ENCODE data around the gene ZNF740.

ZNF740 gene

GRCh38 chr12:53204351-53204750 is 23.8 kb downstream of the ZNF740 start:
- no peaks in the 10 kb centered on the region for H3K9me3 ChIP-seq (ENCODE audit: control insufficient read depth, insufficient read depth, low read length)
- peaks cover 11% of the 10 kb centered on the region; the same call in 1 of the 2 replicates for H3K27me3 ChIP-seq (ENCODE audit: control insufficient read depth, insufficient read depth, low read length)
- H3K4me3 ChIP-seq (ENCODE audit: low read depth, low read length): no peak overlapping the region
- no peaks in the 10 kb centered on the region for H3K4me1 ChIP-seq (ENCODE audit: control insufficient read depth, insufficient read depth, low read length)
- no peak overlapping the region for H3K27ac ChIP-seq (ENCODE audit: low read depth, low read length)
- no peak overlapping the region for H3K9ac ChIP-seq (ENCODE audit: low read depth, low read length)
- no peaks in the 10 kb centered on the region for H3K36me3 ChIP-seq (ENCODE audit: control insufficient read depth, insufficient read depth, low read length)

DNA sequence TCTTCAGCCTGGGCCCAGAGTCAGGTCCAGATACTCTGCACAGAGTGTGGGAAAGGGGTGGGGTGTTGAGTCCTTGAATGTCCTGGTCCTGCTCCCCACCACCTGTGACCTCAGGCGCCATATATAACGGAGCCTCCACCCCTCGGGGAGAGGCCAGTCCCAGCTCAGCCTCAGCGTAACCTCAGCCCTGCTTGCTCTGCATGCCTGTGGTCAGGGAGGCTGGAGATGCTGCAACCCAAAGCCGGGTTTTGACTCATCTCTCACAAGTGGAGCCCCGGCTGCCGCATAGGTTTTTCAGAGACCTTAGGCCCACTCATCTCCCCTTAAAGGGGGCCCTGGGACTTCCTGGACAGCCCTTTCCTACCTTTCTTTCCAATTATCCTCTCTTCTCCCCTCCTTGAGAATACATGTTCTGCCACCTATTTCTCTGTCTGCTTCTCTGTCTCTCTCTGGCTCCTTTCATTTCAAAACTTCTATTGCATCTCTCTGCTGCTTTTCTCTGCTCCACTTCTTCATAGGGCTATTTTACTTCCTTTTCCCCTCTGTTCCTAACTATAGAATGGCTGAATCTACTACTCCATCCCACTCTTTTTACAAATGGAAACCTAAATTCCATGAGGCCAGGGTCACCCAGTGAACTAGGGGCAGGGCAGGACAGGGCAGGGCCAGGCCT is 25.4 kb downstream of the ZNF740 start:
- no peak overlapping the region for H3K4me3 ChIP-seq (ENCODE audit: low read depth, low read length)
- no peaks in the 10 kb centered on the region for H3K4me1 ChIP-seq (ENCODE audit: control insufficient read depth, insufficient read depth, low read length)
- no peak overlapping the region for H3K9ac ChIP-seq (ENCODE audit: low read depth, low read length)
- H3K9me3 ChIP-seq (ENCODE audit: control insufficient read depth, insufficient read depth, low read length): no peaks in the 10 kb centered on the region
- no peak overlapping the region for H3K27ac ChIP-seq (ENCODE audit: low read depth, low read length)
- peaks cover 8% of the 10 kb centered on the region for H3K36me3 ChIP-seq (ENCODE audit: control insufficient read depth, insufficient read depth, low read length)
- H3K27me3 ChIP-seq (ENCODE audit: control insufficient read depth, insufficient read depth, low read length): 0 out of 2 replicates have a peak, but pooled peaks cover under 1% of the 10 kb centered on the region

- peaks cover 19% of the 10 kb centered on the region for H3K36me3 ChIP-seq (ENCODE audit: control insufficient read depth, insufficient read depth, low read length)
- no peak within 1 kb of the TSS for H3K4me3 ChIP-seq (ENCODE audit: low read depth, low read length)
- H3K9me3 ChIP-seq (ENCODE audit: control insufficient read depth, insufficient read depth, low read length): no peaks in the 10 kb centered on the region
- H3K9ac ChIP-seq (ENCODE audit: low read depth, low read length): no peak within 1 kb of the TSS
- no peak within 1 kb of the TSS for H3K27ac ChIP-seq (ENCODE audit: low read depth, low read length)
- H3K4me1 ChIP-seq (ENCODE audit: control insufficient read depth, insufficient read depth, low read length): no peaks in the 10 kb centered on the region
- no peaks in the 10 kb centered on the region for H3K27me3 ChIP-seq (ENCODE audit: control insufficient read depth, insufficient read depth, low read length)
Observed at GRCh38 chr12:53207042-53207441, 26.5 kb downstream of the ZNF740 start, which contains the start of gene ITGB7. Gene ITGB7, minus strand, starts transcription at chr12:53207251. Its CDS starts 6,808 bp downstream, at chr12:53200443.

DNA sequence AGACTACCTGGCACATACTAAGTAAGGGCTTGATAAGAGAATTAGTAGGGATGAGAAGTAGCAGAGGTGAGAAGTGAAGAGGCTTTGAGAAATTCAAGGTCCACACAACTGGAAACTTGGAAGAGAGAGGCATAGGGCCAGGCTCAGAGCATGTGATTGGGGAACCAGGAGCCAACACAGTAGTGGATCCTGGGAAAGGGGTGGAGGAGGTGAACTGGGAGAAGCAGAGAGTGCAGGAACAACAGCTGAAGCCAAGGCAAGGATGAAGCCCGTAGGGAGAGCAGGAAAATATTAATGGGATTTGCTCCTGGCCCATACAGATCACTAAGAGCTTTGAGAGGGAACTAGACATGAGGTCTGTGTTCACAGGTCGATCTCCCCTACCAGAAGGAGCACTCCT is 27.9 kb downstream of the ZNF740 start:
- Histone ChIP-seq H3K4me3 (ENCODE audit: low read depth, low read length) (no peak overlapping the region), H3K9me3 (ENCODE audit: control insufficient read depth, insufficient read depth, low read length) (no peaks in the 10 kb centered on the region), H3K27ac (ENCODE audit: low read depth, low read length) (no peak overlapping the region), H3K27me3 (ENCODE audit: control insufficient read depth, insufficient read depth, low read length) (no peaks in the 10 kb centered on the region), H3K4me1 (ENCODE audit: control insufficient read depth, insufficient read depth, low read length) (no peaks in the 10 kb centered on the region; the same call in 1 of the 2 replicates), H3K9ac (ENCODE audit: low read depth, low read length) (no peak overlapping the region), H3K36me3 (ENCODE audit: control insufficient read depth, insufficient read depth, low read length) (peaks cover 31% of the 10 kb centered on the region)

GRCh38 chr12:53208877-53209463 is 28.4 kb downstream of the ZNF740 start:
- no peaks in the 10 kb centered on the region for H3K9me3 ChIP-seq (ENCODE audit: control insufficient read depth, insufficient read depth, low read length)
- H3K4me3 ChIP-seq (ENCODE audit: low read depth, low read length): no peak overlapping the region
- no peak overlapping the region for H3K27ac ChIP-seq (ENCODE audit: low read depth, low read length)
- peaks cover 35% of the 10 kb centered on the region for H3K36me3 ChIP-seq (ENCODE audit: control insufficient read depth, insufficient read depth, low read length)
- H3K9ac ChIP-seq (ENCODE audit: low read depth, low read length): no peak overlapping the region
- peaks cover 4% of the 10 kb centered on the region for H3K4me1 ChIP-seq (ENCODE audit: control insufficient read depth, insufficient read depth, low read length)
- no peaks in the 10 kb centered on the region for H3K27me3 ChIP-seq (ENCODE audit: control insufficient read depth, insufficient read depth, low read length)

DNA sequence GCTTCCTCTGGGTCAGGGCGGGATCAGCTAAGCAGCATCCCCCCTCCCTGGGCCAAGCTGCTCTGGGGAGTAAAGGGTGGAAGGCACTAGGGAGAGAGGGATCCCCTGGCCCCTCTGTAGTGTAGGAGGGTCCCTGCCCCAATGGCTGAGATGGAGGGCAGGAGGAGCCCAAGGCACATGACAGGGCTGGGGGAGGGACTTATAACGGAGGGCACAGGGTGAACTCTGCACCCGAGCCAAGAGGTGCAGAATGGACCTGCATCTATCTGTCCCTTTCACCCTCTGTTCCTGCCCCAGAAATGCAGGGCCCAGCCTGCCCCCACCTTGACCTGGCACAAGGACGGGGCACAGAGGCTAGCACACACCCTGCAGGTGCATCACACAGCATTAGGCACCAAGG is 30.3 kb downstream of the ZNF740 start:
- Histone ChIP-seq H3K4me3 (ENCODE audit: low read depth, low read length) (no peak overlapping the region), H3K27me3 (ENCODE audit: control insufficient read depth, insufficient read depth, low read length) (no peaks in the 10 kb centered on the region), H3K27ac (ENCODE audit: low read depth, low read length) (no peak overlapping the region), H3K36me3 (ENCODE audit: control insufficient read depth, insufficient read depth, low read length) (peaks cover 48% of the 10 kb centered on the region), H3K4me1 (ENCODE audit: control insufficient read depth, insufficient read depth, low read length) (peaks cover 21% of the 10 kb centered on the region), H3K9ac (ENCODE audit: low read depth, low read length) (no peak overlapping the region), H3K9me3 (ENCODE audit: control insufficient read depth, insufficient read depth, low read length) (no peaks in the 10 kb centered on the region)

- H3K27ac ChIP-seq (ENCODE audit: low read depth, low read length): no peak overlapping the region
Observed at GRCh38 chr12:53211476-53212381, 31.2 kb downstream of the ZNF740 start.

DNA sequence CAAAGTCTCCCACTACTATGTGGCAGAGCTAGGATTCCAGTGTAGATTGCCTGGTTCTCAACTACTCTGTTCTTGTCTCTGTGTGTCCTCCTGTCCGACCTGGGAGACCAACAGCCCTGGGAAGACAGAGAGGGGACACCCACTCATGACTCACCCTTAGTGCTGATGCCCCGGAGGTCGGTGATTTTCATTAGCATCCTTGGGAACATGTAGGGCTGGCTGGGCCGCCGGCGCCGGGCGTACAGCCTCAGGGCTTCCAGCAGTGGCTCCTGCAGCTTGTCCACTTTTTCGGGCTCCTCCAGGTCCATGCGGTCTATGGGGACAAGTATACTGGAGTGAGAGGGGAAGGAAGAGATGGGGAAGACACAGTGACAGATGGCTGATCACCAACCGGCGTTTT is 32.4 kb downstream of the ZNF740 start:
- H3K27me3 ChIP-seq (ENCODE audit: control insufficient read depth, insufficient read depth, low read length): no peaks in the 10 kb centered on the region
- peaks cover 48% of the 10 kb centered on the region for H3K36me3 ChIP-seq (ENCODE audit: control insufficient read depth, insufficient read depth, low read length)
- no peak overlapping the region for H3K4me3 ChIP-seq (ENCODE audit: low read depth, low read length)
- H3K9me3 ChIP-seq (ENCODE audit: control insufficient read depth, insufficient read depth, low read length): no peaks in the 10 kb centered on the region
- peaks cover 41% of the 10 kb centered on the region for H3K4me1 ChIP-seq (ENCODE audit: control insufficient read depth, insufficient read depth, low read length)
- H3K27ac ChIP-seq (ENCODE audit: low read depth, low read length): no peak overlapping the region
- no peak overlapping the region for H3K9ac ChIP-seq (ENCODE audit: low read depth, low read length)

More at GRCh38 chr12:53211476-53212381, 31.2 kb downstream of the ZNF740 start:
- Histone ChIP-seq H3K27me3 (ENCODE audit: control insufficient read depth, insufficient read depth, low read length) (no peaks in the 10 kb centered on the region), H3K36me3 (ENCODE audit: control insufficient read depth, insufficient read depth, low read length) (peaks cover 48% of the 10 kb centered on the region), H3K4me3 (ENCODE audit: low read depth, low read length) (no peak overlapping the region), H3K4me1 (ENCODE audit: control insufficient read depth, insufficient read depth, low read length) (peaks cover 30% of the 10 kb centered on the region), H3K9me3 (ENCODE audit: control insufficient read depth, insufficient read depth, low read length) (no peaks in the 10 kb centered on the region), H3K9ac (ENCODE audit: low read depth, low read length) (no peak overlapping the region)

GRCh38 chr12:53213348-53213747 is 32.8 kb downstream of the ZNF740 start:
- Histone ChIP-seq H3K9ac (ENCODE audit: low read depth, low read length) (no peak overlapping the region), H3K27ac (ENCODE audit: low read depth, low read length) (no peak overlapping the region), H3K27me3 (ENCODE audit: control insufficient read depth, insufficient read depth, low read length) (no peaks in the 10 kb centered on the region), H3K4me1 (ENCODE audit: control insufficient read depth, insufficient read depth, low read length) (peaks cover 45% of the 10 kb centered on the region), H3K4me3 (ENCODE audit: low read depth, low read length) (no peak overlapping the region), H3K9me3 (ENCODE audit: control insufficient read depth, insufficient read depth, low read length) (no peaks in the 10 kb centered on the region), H3K36me3 (ENCODE audit: control insufficient read depth, insufficient read depth, low read length) (peaks cover 48% of the 10 kb centered on the region)

GRCh38 chr12:53214221-53214620 is 33.7 kb downstream of the ZNF740 start:
- Histone ChIP-seq H3K4me3 (ENCODE audit: low read depth, low read length) (no peak overlapping the region), H3K4me1 (ENCODE audit: control insufficient read depth, insufficient read depth, low read length) (peaks cover 46% of the 10 kb centered on the region), H3K27me3 (ENCODE audit: control insufficient read depth, insufficient read depth, low read length) (peaks cover 4% of the 10 kb centered on the region), H3K9ac (ENCODE audit: low read depth, low read length) (no peak overlapping the region), H3K9me3 (ENCODE audit: control insufficient read depth, insufficient read depth, low read length) (no peaks in the 10 kb centered on the region), H3K27ac (ENCODE audit: low read depth, low read length) (no peak overlapping the region), H3K36me3 (ENCODE audit: control insufficient read depth, insufficient read depth, low read length) (peaks cover 48% of the 10 kb centered on the region)

Measured in HUES48 (cell line).